GM21737 (cell line): Measurements from ENCODE around the gene ENTR1.

Experiments used
- ATAC-seq: cut with Tn5 transposase; IDR thresholded peaks from one replicate; pipeline ENCODE4 v1.9.1; 2021; ENCODE audit warnings: mild to moderate bottlenecking, moderate library complexity; ENCODE audit not compliant: unreplicated experiment

The ENTR1 gene

DNA sequence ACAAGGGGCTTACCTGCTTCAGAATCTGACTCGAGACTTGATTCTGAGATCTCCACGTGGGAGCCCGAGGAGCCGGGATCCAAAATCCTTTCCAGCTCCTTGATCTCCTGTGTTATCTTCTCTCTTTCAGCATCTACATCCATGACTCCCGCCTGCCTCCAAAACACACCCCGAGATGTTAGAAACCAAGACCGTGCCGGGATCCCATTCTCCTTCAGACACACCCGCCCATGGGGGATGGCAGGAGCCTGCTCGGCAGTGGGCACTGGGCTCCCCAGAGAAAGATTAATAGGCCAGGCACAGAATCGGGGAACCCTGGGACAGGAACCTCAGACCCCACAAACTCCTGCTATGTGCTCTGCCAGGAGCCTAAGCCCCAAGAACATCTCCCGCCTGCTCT, 12.1 kb downstream of the ENTR1 start:
- no peak for ATAC-seq

DNA sequence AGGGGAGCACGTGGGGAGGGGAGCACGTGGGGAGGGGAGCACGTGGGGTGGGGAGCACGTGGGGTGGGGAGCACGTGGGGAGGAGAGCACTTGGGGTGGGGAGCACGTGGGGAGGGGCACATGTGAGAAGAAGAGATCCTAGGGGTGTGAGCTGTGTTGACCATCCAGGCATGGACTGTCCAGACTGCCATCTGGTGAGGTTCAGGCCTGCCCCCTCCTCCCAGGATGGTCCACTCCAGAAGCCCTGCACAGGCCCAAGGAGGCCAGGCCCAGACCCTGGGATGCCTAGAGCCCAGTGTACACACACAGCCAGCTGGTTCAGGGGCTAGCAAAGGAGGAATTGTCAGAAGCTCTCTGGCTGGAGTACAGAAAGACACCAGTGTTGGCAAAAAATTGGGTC, 12.8 kb downstream of the ENTR1 start:
- ATAC-seq, result no peak

DNA sequence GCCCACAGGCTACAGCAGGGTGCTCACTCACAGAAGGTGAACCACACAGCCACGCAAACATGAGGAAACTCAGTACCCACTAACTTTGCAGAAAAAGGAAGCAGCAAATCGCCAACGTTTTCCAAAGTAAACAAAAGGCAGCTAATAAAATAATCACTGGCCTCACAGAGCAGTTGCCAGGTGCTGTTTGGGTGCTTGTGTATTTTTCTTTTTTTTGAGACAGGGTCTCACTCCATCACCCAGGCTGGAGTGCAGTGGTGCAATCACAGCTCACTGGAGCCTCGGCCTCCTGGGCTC, 14.2 kb downstream of the ENTR1 start:
- ATAC-seq, result no peak

DNA sequence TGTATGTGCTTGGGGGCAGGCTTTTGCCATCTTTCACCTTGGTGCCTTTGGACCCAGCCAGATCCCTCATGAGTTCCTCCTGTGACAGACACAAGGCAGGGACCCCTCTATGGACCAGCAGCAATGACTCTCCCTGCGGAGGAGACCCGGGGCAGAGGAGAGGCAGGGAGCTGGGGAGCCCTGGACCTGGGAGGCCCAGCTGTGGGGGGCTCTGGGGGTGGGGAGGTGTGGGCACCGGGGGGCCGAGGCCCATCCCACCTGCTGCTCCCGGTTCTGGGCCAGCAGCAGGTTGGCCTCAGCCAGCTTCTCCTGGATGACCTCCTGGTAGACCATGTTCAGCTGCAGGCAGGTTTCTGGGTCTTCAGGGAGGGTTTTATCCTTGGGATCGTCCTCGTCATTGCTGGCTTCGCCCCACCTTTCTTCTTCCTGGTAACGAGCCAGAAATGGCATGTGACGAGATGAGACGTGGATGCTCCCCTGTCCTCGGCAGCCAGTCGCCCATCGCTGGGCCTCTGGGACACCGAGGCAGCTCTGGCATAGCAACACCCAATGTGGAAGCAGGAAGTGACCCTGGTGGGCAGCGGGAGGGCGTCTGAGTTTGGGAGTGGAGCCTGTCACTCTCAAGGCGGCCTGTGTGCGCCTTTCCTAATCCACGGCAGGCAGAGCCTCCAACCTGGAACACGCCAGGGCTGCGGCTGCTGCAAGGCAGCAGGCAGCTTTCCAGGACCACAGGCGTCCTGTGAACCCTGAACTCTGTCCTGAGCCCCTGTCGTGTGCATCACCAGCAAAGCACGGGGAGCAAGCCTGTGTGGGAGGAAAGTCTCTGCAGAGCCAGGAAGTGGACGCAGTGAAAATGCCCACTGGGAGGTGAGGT, 14.8 kb downstream of the ENTR1 start:
- no peak for ATAC-seq

DNA sequence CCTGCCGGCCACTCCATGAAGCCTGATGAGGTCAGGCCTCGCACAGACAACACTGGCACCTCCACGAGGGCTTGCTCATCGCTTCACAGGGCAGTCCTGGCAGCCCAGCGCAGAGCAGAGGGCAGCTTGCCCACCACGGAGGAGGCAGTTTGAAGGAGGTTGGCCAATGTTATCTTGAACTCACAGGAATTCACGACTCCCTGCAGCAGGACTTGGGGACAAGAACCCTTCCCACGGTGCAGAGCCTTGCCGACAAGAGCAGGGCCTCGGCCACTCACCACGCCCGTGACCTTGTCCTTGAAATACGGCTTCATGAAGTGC, 15.4 kb downstream of the ENTR1 start:
- ATAC-seq, result no peak

DNA sequence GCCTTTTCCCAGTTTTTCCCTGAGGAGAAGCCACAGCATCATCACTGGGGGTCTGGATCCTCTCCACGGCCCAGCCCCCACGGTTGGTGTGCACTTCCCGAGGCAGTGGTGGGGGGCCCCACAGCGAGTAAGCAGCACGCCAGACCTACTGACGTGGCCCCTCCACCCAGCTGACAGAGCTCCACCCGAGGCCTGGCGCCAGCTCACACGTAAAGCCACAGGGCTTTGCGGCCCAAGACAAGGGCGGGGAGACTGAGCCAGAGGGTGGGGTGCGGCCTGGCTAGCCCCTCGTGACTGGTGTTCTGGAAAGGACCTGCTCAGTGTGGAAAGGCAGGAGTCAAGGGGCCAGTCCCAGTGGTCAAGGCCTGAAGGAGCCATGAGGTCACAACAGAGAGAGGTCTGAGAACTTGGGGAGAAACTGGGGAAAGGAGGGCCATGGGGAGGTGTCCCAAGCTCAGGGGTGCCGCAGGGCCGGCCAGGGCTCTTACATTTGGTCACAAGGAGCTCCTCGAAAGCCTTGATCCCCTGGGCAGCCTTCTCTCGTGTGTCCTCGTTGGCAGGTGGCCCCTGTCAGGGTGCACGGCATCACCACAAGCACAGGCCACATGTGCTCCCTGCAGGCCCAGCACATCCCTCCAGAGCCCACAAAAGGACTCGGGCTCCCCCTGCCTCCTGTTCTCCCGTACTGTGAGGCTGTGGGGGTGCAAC, 15.9 kb downstream of the ENTR1 start:
- ATAC-seq, result no peak

DNA sequence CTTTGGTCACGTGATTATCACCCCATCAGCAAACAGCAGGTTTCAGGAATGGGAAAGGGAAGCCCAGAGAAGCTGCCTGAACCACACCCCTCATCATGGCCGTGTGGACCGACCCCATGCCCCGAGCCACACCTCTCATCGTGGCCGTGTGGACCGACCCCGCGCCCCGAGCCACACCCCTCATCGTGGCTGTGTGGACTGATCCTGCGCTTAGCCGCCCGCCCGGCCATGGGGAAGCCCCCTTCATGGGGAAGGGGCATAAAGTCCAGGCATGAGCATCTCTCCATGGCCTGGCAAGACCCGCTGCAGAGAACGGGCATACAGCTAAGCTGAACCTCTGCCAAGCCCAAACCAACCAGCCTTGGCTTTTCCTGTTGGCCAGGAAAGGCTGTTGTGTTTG, 16.9 kb downstream of the ENTR1 start:
- no peak for ATAC-seq

DNA sequence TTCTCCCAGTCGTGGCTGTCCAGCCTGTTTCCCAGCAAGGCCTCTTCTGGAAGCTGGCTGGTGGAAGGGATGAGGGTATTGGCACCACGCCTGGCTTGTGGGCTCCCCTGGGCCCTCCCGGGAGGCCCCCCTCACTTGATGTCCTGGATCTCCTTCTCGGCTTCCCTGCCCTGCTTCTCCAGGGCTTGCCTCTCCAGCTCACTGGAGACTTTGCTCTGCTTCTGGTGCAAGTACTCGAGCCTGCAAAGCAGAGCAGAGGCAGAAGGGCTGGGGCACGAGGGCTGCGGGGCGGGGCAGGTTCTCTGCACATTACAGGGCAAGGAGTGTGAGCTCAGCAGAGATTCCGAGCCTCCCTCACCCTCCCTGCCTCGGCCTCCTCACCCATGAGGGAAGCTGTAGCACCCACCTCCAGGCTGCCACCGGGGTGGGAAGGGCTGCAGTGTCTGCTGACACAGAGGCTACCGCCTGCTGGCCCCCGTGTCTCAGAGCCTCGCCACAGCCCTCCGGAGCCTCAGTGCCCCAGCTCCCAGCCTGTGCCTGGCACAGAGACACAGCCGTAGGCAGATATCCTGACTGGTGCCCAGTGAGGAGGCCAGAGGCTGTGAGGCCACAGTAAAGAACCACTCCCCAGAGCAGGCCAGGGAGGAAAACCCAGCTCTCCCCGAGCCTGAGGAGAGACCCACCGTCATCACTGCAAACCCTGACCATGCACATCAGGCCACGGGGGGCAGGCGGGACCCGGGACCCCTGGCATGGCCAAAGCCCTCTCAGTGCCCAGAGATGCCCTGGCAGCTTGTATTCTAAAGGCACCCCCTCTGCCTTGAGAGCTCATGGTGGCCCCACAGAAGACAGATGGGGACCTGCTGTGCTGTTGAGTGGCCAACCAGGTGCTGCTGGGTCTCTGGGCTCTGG, 17.6 kb downstream of the ENTR1 start:
- ATAC-seq, result no peak

DNA sequence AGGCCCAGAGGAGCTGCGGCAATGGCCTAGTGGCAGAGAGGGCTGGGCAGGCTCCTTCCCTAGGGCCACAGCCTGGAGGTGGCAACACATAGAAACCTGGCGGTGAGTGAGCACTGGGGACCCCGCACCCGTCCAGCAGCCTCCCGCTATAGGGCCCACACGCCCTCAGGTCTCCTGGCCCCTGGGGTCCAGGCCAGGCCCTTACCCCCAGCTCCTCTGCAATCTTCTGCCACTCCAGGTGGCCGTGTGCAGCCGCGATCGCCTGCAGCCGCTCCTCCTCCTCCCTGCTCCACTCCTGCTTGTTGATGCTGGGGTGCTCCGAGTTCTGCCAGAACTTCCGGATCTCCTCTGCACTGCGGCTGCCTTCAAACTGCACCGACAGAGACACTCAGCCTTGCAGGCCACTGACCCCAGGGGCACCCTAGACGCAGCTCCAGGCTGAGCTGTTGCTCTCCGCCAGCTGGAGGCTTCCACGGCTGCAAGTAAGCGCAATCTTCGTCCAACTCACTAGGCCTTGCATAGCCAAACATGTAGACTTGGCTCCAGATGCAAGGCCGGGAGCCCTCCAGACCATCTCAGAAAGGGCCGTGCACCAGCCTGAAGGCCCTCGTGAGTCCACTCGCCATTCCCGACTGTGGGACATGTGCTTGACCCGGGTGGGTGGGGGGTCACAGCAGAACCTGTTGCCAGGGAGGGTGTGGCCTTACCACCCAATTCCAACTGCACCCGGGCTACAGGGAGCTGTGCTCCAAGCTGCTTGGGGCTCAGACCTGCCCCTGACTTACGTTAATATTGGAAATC, 18.5 kb downstream of the ENTR1 start:
- no peak for ATAC-seq

DNA sequence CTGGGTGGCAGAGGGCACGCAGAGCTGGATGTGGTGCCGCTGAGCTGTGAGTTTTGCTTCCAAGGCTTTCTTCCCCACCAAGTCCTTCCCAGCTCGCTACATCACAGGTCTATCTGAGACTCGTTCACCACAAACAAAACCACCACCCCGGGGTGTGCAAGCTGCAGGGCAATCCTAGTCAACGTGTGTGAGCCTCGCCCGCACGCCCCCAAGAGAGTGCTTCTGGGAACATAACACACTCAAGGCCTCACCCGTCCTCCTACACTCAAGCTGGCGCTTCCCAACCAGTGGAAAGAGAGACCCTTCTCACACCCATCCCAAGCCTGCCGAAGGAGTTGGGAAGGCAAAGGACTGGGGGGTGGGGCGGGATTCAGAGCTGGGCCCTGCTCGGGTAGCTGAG, 21.0 kb downstream of the ENTR1 start:
- ATAC-seq, result no peak

DNA sequence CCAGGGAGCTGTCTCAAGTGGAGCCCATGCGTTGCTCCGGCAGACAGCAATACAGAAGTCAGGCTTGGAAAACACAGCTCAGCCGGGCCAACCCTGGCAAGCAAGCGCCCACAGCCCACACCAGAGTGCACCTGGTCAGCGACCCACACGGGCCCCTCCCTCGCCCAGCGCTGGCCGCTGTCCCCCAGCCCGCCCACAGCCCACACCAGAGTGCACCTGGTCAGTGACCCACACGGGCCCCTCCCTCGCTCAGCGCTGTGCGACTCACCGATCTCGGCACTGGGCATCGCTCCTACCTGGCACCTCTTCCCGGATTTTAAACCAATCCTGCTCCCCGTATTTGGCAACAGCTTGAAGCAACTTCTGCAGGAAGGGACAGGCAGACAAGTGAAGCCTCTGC, 23.2 kb downstream of the ENTR1 start:
- no peak for ATAC-seq

DNA sequence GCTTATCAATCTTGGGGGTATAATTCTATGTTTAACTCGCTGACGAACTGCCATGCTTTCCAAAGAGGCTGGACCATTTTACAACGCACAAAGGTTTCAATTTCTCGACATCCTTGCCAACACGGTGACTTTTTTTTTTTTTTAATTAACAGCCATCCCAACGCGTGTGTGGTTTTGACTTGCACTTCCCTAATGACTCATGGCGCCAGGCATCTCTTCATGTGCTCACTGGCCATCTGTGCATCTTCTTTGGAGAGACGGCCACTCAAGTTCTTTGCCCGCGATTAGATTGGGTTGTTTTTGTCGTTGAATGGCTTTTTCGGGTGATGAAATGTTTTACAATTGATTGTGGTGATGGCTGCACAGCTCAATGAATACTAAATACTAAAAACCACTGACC, 24.4 kb downstream of the ENTR1 start:
- no peak for ATAC-seq

DNA sequence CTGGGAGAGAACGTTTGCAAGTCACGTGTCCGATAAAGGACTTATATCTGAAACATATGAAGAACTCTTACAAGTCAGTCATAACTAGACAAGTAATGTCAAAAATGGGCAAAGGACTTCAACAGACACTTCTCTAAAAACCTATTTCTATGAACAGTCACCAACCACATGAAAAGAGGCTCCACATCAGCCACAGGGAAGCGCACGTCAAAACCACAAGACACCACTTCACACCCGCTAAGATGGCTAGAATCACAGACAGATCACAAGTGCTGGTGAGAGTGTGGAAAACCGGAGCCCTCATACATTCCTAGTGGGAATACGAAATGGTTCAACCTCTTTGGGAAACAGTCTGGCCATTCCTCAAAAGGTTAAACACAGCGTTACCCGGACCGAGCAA, 25.4 kb downstream of the ENTR1 start:
- no peak for ATAC-seq

DNA sequence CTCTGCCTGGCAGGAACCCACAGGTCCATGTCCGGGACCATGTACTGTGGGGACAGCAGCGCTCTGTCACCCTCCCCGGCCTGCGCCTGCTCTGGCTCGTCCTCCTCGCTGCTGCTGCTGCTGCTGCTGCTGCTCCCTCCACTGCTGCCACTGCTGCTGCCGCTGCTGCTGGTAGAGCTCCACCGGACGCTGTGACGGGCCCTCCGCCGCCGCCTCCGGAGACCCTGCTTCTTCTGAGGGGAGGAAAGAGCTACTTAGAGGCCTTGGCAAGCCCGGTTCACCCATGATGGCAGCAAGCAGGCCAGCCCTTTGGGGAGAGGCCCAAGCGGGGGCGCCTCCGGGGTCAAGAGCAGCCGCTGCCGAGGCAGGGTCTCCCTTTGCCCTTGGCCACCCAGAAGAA, 27.0 kb downstream of the ENTR1 start:
- ATAC-seq, result no peak

DNA sequence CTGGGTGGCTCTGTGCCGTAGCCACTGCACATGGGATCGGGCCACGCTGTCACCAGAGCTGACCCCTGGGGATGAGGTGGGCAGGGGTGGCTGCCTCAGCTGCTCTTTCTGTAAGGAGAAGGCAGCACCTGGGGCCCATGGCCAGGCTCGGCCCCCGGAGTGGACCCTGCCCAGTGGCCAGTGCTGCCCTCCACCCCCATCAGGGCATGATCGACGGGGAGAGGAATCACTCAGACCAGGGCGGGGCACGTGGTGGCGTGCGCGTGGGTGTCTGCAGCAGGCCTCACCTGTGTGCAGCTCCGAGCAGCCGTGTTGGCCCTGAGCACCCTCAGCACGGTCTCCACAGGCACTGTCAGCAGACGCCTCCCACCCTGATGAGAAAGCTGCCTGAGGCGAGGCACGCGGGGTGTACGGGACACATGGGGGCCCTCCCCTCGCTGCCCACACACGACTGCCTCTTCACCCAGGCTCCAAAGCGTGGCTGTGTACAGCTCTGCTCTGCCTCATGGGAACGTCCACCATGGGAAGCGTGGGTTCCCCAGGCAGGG, 28.4 kb downstream of the ENTR1 start:
- ATAC-seq, result no peak

DNA sequence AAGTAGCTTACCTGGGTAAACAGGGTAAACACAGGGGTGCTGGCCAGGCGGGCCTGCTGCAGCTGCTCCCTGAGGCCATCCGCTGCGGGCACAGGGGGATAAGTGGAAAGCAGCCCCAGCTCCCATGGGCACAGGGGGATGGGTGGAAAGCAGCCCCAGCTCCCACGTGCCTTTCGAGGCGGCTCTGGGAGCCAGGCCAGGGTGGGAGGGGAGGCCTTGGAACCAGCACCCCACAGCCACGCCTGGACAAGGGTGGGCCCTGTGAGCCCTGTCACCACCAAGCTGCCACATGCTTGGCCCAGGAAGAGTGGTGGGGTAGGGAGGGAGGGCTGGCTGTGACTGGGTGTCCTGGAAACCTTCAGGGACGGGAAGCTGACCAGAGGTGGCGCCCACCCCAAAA, 29.1 kb downstream of the ENTR1 start:
- ATAC-seq, result no peak

DNA sequence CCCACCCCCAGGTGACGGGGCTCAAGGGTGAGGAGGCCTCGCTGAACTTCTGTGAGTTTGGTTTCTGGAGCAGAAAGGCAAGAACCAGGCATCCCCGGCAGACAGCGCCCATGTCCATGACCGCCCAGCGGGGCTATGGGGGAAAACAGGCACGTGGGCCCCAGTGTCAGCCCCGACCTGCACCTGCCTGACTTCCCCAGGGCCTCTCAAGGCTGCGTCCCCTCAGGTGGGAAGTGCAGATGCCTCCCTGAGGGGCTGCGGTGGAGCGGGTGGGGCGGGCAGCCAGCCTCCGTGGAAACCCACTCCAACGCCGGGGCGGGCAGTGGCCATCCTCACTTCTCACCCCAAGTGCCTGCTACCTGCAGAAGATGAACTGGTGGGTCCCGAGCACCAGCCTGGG, 30.0 kb downstream of the ENTR1 start:
- no peak for ATAC-seq

DNA sequence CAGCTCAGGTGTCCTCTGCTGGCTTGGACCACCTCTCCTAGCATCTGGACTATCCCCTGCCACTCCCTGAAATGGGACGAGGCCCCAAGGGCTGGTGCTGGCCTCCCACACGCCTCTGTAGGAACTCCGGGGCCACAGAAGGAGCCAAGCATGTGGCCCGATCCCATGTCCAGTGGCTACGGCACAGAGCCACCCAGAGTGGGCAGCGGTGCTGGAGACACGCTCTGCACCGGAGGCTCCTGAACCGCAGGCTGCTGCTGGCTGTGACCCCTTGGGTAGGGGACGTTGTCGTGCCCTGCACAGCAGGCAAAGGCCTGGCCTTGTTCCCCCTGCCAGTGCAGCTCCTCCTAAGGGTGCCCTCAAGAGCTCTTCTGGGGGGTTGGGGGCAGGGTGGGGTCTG, 30.5 kb downstream of the ENTR1 start:
- ATAC-seq, result no peak

DNA sequence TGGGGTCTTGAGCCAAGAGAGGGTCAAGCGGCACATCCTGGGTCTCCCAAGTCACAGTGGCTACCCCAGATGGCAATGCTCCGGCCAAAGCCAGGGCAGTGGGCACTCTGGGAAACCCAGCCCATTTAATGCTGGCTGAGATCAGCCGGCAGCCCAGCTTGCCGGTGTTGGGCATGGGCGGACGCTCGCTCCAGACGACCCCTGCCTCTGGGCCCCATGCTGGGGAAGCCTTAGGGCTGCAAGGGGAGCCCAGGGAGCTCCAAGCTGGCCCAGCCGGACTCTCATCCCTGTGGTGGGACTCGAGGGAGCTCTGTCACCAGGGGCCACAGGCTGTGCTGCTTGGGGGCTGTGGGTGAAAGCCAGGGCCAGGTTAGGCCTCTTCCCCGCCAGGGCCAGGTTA, 31.0 kb downstream of the ENTR1 start:
- no peak for ATAC-seq

DNA sequence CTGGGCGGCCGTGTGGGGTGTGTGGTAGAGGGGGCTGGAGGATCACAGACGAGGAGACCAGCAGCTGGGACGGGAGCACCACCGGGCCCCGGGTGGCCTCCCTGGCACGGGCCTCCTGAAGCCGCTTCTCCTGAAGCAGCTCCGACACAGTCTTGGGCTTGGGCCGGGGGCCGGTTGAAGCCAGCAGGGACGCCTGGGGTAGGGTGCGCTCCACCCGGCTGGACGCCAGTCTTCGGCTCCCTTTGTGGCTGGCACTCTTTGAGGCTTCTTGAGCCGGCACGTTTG, 31.5 kb downstream of the ENTR1 start:
- no peak for ATAC-seq
